ENCODE results near the gene CELF5.
"Not testable (repeated sequence)": the region's sequence is repeated elsewhere in the genome, so short reads cannot be mapped to it uniquely, and the experiment has no call there.

CELF5 gene

DNA sequence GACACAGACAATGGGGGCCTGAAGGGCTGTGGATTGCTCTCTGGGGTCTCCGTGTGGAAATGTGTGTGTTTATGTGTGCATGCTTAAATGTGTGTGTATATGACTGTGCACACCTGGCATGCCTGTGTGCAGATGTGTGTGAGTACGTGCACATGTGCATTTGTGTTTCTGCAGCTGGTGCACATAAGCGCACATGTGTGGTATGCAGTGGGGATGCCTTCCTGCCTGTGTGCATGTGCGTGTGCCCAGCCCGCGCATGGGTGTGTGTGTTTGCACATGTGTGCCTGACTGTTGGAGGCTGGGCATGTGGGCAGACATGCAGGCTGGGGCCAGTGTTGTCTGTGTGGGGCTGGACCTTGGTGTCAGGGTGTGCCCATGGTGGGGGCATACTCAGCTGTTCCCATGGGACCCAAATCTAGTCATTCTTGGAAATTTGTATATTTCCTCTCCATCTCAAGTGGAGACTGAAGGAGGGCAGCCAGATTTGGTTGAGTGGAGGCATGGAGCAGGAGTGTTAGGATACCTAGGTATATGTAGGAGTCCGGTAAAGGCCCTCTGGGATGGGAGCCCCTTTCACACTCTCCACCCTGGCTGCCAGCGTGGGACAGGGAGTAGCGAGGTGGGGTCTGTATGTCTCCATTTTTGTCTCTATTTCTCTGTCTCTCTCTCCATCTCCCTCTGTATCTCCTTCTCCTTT is 49.9 kb downstream of the CELF5 start:
- DNase-seq (ENCODE audit: low read depth in 2 of 2): no peak

- no peak for DNase-seq (ENCODE audit: low read depth in 2 of 2)
Measured at GRCh38 chr19:3274942-3275582, 50.6 kb downstream of the CELF5 start.

- peak; percentile 72 to 84 for DNase-seq (ENCODE audit: low read depth in 2 of 2)
Measured at GRCh38 chr19:3275583-3276340, 51.3 kb downstream of the CELF5 start.

DNA sequence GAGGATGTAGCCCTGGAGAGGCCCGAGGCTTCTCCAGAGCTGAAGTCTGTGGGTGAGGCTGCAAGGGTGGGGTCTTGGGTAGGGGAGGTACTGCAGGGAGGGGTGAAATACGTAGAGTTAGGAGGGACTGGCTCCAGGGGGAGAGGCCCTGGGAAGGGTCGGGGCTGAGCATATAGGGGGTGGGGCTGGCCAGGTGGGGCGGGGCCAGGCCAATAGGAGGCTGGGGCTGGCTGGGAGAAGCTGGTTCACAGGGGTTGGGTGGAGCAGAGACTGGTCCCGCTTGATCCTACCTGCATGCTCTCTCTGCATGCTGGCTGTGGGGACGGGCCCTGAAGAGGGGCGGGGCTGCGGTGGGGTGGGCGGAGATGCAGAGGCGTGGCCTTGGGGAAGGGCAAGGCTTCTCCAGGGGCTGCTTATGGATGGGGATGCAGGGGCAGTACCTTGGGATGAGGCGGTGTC is 51.9 kb downstream of the CELF5 start:
- peak in 1 of 2 donors; percentile 21 for DNase-seq (ENCODE audit: low read depth in 2 of 2)

DNA sequence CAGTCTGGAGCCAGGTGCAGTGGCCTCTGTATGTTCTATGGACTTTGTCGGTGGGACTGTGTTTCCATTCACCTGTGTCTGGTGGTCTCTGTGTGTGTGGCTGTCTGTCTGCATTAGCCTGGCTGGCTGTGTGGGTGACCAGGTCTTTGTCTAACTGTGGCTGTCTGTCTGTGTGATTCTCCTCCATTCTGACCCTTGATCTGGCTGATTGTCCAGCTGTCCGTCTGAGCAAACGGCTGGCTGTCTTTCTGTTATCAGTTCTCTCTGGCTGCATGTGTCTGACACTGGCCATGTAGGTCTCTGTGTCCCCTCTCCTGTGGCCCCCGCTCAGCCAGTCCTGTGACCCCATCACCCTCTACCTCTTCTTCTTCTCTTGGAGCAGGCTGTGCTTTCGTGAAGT is 53.2 kb downstream of the CELF5 start:
- no peak for DNase-seq (ENCODE audit: low read depth in 2 of 2)

- DNase-seq (ENCODE audit: low read depth in 2 of 2): no peak
Measured at GRCh38 chr19:3278294-3278693, 53.8 kb downstream of the CELF5 start.

- DNase-seq (ENCODE audit: low read depth in 2 of 2): no peak
Measured at GRCh38 chr19:3278749-3279148, 54.3 kb downstream of the CELF5 start.

GRCh38 chr19:3279306-3279705 is 54.8 kb downstream of the CELF5 start:
- DNase-seq (ENCODE audit: low read depth in 2 of 2): no peak

GRCh38 chr19:3281026-3281425 is 56.6 kb downstream of the CELF5 start:
- no peak for DNase-seq (ENCODE audit: low read depth in 2 of 2)

DNA sequence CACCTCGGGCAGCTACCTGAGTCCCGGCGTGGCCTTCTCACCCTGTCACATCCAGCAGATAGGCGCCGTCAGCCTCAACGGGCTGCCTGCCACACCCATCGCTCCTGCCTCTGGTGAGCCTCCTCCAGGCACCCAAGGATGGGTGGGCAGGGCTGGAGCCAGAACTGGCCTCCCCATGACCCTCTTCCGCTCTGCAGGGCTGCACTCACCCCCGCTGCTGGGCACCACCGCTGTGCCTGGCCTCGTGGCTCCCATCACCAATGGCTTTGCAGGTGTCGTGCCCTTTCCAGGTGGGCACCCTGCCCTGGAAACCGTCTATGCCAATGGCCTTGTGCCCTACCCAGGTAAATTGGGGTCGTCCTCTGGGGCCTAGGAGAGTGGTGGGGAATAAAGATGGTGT is 57.7 kb downstream of the CELF5 start:
- DNase-seq (ENCODE audit: low read depth in 2 of 2): no peak

DNA sequence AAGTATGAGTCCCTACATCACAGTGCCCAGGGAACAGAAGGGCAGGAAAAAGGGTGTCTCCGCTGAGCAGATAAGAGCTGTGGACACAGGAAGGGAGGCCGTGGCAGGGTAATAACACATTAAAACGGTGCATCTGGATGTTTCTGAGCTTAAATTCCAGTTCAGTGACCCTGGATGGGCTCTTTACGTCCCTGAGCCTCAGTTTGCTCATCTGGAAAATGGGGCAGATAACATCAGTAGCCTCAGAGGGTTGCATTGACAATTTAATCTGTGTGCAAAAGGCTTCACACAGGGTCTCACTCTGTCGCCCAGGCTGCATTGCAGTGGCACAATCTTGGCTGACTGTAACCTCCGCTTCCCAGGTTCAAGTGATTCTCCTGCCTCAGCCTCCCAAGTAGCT is 58.1 kb downstream of the CELF5 start:
- DNase-seq (ENCODE audit: low read depth in 2 of 2): no peak

GRCh38 chr19:3283246-3283751 is 58.8 kb downstream of the CELF5 start:
- no peak for DNase-seq (ENCODE audit: low read depth in 2 of 2)

GRCh38 chr19:3283886-3284657 is 59.6 kb downstream of the CELF5 start:
- no peak for DNase-seq (ENCODE audit: low read depth in 2 of 2)

DNA sequence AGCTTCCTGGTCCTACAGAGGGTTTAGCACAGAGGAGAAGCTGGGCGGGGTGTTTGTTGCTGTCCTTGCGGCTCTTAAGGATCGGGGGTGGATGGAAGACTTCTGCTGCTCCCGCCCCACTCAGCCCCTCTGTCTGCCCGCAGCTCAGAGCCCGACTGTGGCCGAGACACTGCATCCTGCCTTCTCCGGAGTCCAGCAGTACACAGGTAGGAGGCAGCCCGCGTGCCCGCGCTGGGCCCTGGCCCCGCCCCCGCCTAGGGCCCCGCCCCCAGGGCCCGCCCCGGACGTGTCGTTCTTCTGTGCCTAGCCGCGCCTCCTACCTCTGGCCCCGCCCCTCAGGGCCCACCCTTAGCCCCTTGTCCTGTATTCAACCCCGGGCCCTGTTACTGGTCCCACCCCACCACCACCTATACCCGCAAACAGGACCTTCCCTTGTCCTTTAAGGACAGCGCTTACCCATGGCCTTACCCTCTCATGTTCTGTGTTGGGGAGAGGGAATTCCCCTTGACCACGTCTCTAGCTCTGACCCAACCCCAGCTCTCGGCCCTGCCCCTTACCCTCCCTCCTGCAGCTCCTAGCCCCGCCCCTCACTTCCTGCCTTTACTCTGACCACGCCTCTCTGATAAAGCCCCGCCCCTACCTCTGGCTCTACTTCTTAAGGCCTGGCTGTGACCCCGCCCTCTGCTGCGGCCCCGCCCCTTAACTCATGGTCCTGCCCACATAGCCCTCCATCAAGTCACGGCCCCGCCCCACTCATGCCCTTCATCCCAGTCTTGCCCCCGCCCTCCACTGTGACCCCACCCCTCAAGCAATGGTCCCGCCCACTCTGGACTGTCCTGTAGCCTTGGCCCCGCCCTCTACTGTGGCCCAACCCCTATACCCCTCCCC is 60.5 kb downstream of the CELF5 start:
- DNase-seq (ENCODE audit: low read depth in 2 of 2): peak; percentile 21 to 25

- peak in 1 of 2 donors; percentile 9 for DNase-seq (ENCODE audit: low read depth in 2 of 2)
Measured at GRCh38 chr19:3285647-3286176, 61.3 kb downstream of the CELF5 start.

DNA sequence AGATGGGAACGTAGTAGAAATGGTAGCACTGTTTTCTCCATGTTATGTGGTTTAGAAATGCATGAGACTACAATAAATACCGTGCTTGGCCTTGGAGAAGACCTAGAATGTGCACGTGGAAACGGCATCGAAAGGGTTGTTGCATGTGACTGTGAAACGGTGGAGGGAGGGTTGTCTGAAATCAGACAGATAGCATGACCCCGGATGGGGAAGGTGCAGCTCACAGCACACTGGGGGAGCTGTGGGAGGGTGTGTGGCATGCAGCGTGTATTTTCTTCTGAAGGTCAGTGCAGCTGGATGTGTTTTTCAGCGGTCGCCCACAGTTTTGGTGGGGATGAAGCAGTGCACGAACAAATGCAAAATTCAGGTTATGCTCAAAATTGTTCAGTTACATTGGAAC is 63.4 kb downstream of the CELF5 start:
- DNase-seq (ENCODE audit: low read depth in 2 of 2): no peak

- not testable (repeated sequence) for DNase-seq (ENCODE audit: low read depth in 2 of 2)
Measured at GRCh38 chr19:3288437-3288836, 64.0 kb downstream of the CELF5 start.

- no peak for DNase-seq (ENCODE audit: low read depth in 2 of 2)
Measured at GRCh38 chr19:3289971-3290569, 65.6 kb downstream of the CELF5 start.

GRCh38 chr19:3290858-3291257 is 66.4 kb downstream of the CELF5 start:
- DNase-seq (ENCODE audit: low read depth in 2 of 2): not testable (repeated sequence)

GRCh38 chr19:3291644-3292043 is 67.2 kb downstream of the CELF5 start:
- no peak for DNase-seq (ENCODE audit: low read depth in 2 of 2)
